Keratinocyte (primary cell): ENCODE data around the gene RRP1. TPM values are rescaled to one million over a fixed set of nuclear protein-coding genes. Genes with fewer than 3 reads are reported as not detected.

Source experiments
- DNase-seq: peaks from one replicate; pipeline ENCODE4 v3.0.0-alpha.2; 2011; ENCODE audit warnings: low read depth, missing footprints, low spot score
- FAIRE-seq: peaks from 2 replicates; lab custom pipeline; 2011; peaks lifted over from hg19 to GRCh38; lab: Jason Lieb, UNC
- H2AFZ ChIP-seq: 2 replicates; pipeline ENCODE4 v1.6.0; 2012; ENCODE audit warnings: low read length, control low read depth, inconsistent platforms; ENCODE audit not compliant: control insufficient read depth
- H3K27ac ChIP-seq: 2 replicates; pipeline ENCODE4 v1.5.1; 2011; ENCODE audit warnings: low read length; ENCODE audit not compliant: control insufficient read depth, insufficient read depth
- H3K27me3 ChIP-seq: 3 replicates; pipeline ENCODE4 v1.6.0; 2011; ENCODE audit warnings: low read length; ENCODE audit not compliant: control insufficient read depth, insufficient read depth; ENCODE audit errors: extremely low read depth
- H3K36me3 ChIP-seq, 2 experiments: 2 replicates in 1 of 2; 3 replicates in 1 of 2; pipeline ENCODE4 v1.5.1; 2011; ENCODE audit warnings: low read length in 2 of 2, mild to moderate bottlenecking in 1 of 2; ENCODE audit not compliant: control insufficient read depth in 2 of 2, insufficient read depth in 2 of 2; ENCODE audit errors: extremely low read depth in 1 of 2
- H3K4me1 ChIP-seq: 3 replicates; pipeline ENCODE4 v1.5.1; 2011; ENCODE audit warnings: low read length; ENCODE audit not compliant: control insufficient read depth, insufficient read depth; ENCODE audit errors: extremely low read depth
- H3K4me2 ChIP-seq: 3 replicates; pipeline ENCODE4 v1.6.0; 2011; ENCODE audit warnings: low read depth, low read length; ENCODE audit not compliant: control insufficient read depth, insufficient read depth; ENCODE audit errors: extremely low read depth
- H3K4me3 ChIP-seq, 3 experiments: fragments of 200-600 bp in 1 of 3; sonication (generic) in 1 of 3; 2 replicates in 2 of 3; 3 replicates in 1 of 3; pipeline ENCODE4 v1.5.1; 2011 to 2016; ENCODE audit warnings: low read length in 3 of 3, mild to moderate bottlenecking in 3 of 3, control low read depth in 2 of 3, inconsistent platforms in 1 of 3, low read depth in 1 of 3, mixed read lengths in 1 of 3, mixed run types in 1 of 3, moderate library complexity in 1 of 3; ENCODE audit not compliant: control insufficient read depth in 2 of 3, insufficient read depth in 2 of 3; ENCODE audit errors: extremely low read depth in 1 of 3
- H3K79me2 ChIP-seq: 2 replicates; pipeline ENCODE4 v1.6.0; 2012; ENCODE audit warnings: low read length; ENCODE audit not compliant: control insufficient read depth, insufficient read depth
- H3K9ac ChIP-seq: 3 replicates; pipeline ENCODE4 v1.6.0; 2011; ENCODE audit warnings: low read length; ENCODE audit not compliant: control insufficient read depth, insufficient read depth; ENCODE audit errors: extremely low read depth
- H3K9me1 ChIP-seq: 3 replicates; pipeline ENCODE4 v1.6.0; 2011; ENCODE audit warnings: low read length; ENCODE audit not compliant: control insufficient read depth, insufficient read depth; ENCODE audit errors: extremely low read depth
- H3K9me3 ChIP-seq: 2 replicates; pipeline ENCODE4 v1.5.1; 2012; ENCODE audit warnings: low read depth, low read length; ENCODE audit not compliant: control insufficient read depth
- H4K20me1 ChIP-seq: 3 replicates; pipeline ENCODE4 v1.6.0; 2011; ENCODE audit warnings: low read length; ENCODE audit not compliant: control insufficient read depth, insufficient read depth; ENCODE audit errors: extremely low read depth
- EZH2 ChIP-seq: IDR thresholded peaks from one replicate; pipeline ENCODE4 v1.6.1; 2012; ENCODE audit warnings: inconsistent platforms, mild to moderate bottlenecking, low read length, moderate library complexity
- dilution Hi-C: fragments of 300-500 bp; cut with MboI; formaldehyde crosslinking; loops from one replicate; pipeline ENCODE4 v1.7.0; 2020; ENCODE audit warnings: low sequenced_read_pairs; ENCODE audit not compliant: extremely low pct_ligation_motif_present
- polyA plus RNA-seq, 5 experiments: library from polyadenylated mRNA; depleted of rRNA in 3 of 5; stranded (reverse) in 3 of 5; stranded (forward) in 1 of 5; unstranded in 1 of 5; fragments of >200 nt; gene quantifications; 1 replicate in 1 of 5; 2 replicates in 3 of 5; 3 replicates in 1 of 5; pipeline versions ENCODE4 v1.2.1 to v1.2.3, GENCODE V29; 2011 to 2012; ENCODE audit warnings: missing spikeins in 2 of 5, low read depth in 1 of 5, low replicate concordance in 1 of 5
- TF ChIP-seq, protein P1 (sequence below), 3 experiments: IDR thresholded peaks in 1 of 3; conservative IDR thresholded peaks in 1 of 3; optimal IDR thresholded peaks in 1 of 3; 2 replicates in 2 of 3; 3 replicates in 1 of 3; pipeline versions ENCODE3 to v1.5.1; 2011; ENCODE audit warnings: low read length in 3 of 3, mild to moderate bottlenecking in 3 of 3, moderate library complexity in 2 of 3, control low read depth in 1 of 3, inconsistent platforms in 1 of 3; ENCODE audit not compliant: insufficient read depth in 2 of 3; ENCODE audit errors: extremely low read depth in 1 of 3

RRP1 gene
- polyA plus RNA-seq, 1 donor (not counting 4 experiments of a cell fraction or from before 2014, with no cell fraction given), result 25.0 TPM

DNA sequence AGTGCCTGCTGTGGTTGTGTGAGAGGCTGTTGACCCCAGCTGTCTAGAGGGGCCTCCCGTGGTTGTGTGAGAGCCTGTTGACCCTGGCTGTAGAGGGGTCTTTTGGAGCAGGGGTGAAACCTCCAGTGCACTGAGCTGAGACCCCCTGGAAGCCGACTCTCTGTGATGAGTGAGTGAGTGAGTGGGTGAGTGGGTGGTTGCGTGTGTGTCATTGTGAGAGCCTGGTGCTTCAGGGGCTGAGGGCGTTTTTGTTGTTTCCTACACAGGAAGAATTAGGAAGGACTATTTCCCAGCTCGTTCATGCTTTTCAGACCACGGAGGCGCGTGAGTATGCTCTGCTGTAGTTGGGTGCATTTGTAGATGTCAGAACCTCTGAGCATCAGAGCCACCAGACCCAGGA, 3.0 kb downstream of the RRP1 start:
- no peaks in the 10 kb centered on the region for H3K27me3 ChIP-seq
- H3K9ac ChIP-seq, result no peak overlapping the region
- H3K36me3 ChIP-seq, result peaks cover 38 to 53% of the 10 kb centered on the region in 2 experiments
- no peak for FAIRE-seq
- H3K9me1 ChIP-seq, result no peaks in the 10 kb centered on the region
- H3K9me3 ChIP-seq, result no peaks in the 10 kb centered on the region
- no peak overlapping the region for H3K4me2 ChIP-seq
- H3K27ac ChIP-seq, result no peak overlapping the region
- peaks cover 56% of the 10 kb centered on the region for H3K79me2 ChIP-seq
- H2AFZ ChIP-seq, result no peak overlapping the region
- TF ChIP-seq, protein P1, sequence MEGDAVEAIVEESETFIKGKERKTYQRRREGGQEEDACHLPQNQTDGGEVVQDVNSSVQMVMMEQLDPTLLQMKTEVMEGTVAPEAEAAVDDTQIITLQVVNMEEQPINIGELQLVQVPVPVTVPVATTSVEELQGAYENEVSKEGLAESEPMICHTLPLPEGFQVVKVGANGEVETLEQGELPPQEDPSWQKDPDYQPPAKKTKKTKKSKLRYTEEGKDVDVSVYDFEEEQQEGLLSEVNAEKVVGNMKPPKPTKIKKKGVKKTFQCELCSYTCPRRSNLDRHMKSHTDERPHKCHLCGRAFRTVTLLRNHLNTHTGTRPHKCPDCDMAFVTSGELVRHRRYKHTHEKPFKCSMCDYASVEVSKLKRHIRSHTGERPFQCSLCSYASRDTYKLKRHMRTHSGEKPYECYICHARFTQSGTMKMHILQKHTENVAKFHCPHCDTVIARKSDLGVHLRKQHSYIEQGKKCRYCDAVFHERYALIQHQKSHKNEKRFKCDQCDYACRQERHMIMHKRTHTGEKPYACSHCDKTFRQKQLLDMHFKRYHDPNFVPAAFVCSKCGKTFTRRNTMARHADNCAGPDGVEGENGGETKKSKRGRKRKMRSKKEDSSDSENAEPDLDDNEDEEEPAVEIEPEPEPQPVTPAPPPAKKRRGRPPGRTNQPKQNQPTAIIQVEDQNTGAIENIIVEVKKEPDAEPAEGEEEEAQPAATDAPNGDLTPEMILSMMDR (optimal IDR thresholded peaks at IDR 0.05 in 1 of 3, IDR thresholded peaks at IDR 0.05 in 1 of 3, conservative IDR thresholded peaks at IDR 0.05 in 1 of 3; ENCODE audit: extremely low read depth in 1 of 3, insufficient read depth in 2 of 3, low read length in 3 of 3), result no peak
- TF ChIP-seq EZH2, result no peak
- H3K4me3 ChIP-seq, result no peak overlapping the region
- dilution Hi-C loops, result no loop called here
- no peak for DNase-seq
- H3K4me1 ChIP-seq, result peaks cover 10% of the 10 kb centered on the region
- peaks cover 5% of the 10 kb centered on the region for H4K20me1 ChIP-seq

DNA sequence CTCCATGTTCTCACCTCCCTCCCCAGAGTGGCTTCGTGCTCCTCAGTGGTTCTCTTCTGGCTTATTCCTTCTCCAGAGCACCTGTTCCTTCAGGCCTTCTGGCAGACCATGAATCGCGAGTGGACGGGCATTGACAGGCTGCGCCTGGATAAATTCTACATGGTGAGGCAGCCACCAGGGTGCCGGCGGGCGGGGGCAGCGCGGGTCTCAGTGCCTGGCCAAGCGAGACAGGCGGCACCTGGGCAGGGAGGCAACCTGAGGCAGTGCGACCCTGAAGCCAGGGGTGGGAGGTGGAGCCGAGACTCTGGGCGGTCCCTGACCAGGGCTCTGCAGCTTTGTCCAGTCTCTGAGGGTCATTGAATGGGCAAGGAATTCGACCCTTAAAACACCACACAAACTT, 3.9 kb downstream of the RRP1 start:
- FAIRE-seq (no peak), DNase-seq (no peak)
- no peak overlapping the region for H3K9ac ChIP-seq
- no peaks in the 10 kb centered on the region for H3K9me1 ChIP-seq
- H3K36me3 ChIP-seq, result peaks cover 46 to 60% of the 10 kb centered on the region in 2 experiments
- no peaks in the 10 kb centered on the region for H3K9me3 ChIP-seq
- H3K79me2 ChIP-seq, result peaks cover 56% of the 10 kb centered on the region
- dilution Hi-C loops, result no loop called here
- no peaks in the 10 kb centered on the region for H3K27me3 ChIP-seq
- TF ChIP-seq, protein P1 (optimal IDR thresholded peaks at IDR 0.05 in 1 of 3, IDR thresholded peaks at IDR 0.05 in 1 of 3, conservative IDR thresholded peaks at IDR 0.05 in 1 of 3; ENCODE audit: extremely low read depth in 1 of 3, insufficient read depth in 2 of 3, low read length in 3 of 3), result no peak
- no peak for TF ChIP-seq EZH2
- no peak overlapping the region for H3K4me3 ChIP-seq
- H2AFZ ChIP-seq, result no peak overlapping the region
- no peak overlapping the region for H3K27ac ChIP-seq
- H4K20me1 ChIP-seq, result peaks cover 5% of the 10 kb centered on the region
- H3K4me1 ChIP-seq, result peaks cover 10% of the 10 kb centered on the region
- no peak overlapping the region for H3K4me2 ChIP-seq
